IMR-90 (cell line): ENCODE data around the gene LAIR2. TPM values are rescaled to one million over a fixed set of nuclear protein-coding genes. Genes with fewer than 3 reads are reported as not detected.

ENCODE experiments used
- ATAC-seq: fragments of 200-7000 bp; cut with Tn5 transposase; 2 replicates; pipeline ENCODE4 v1.9.1; 2020; ENCODE audit warnings: low read depth, mild to moderate bottlenecking, moderate library complexity
- BruUV-seq: library from RNA; stranded (reverse); fragments of 400-500 nt; replicated peaks from 2 replicates; lab custom pipeline; 2021; lab: Mats Ljungman, UMichigan
- CTCF ChIA-PET: fragments of 300-600 bp; formaldehyde crosslinking; extraction: SDS; loops from one replicate; lab custom pipeline; 2021; ENCODE audit warnings: antibody characterized with exemption; lab: Yijun Ruan, JAX
- POLR2A ChIA-PET: fragments of 300-600 bp; sonication (Branson Sonifier 250); formaldehyde crosslinking; loops from one replicate; lab custom pipeline; 2022; ENCODE audit warnings: antibody characterized with exemption; ENCODE audit not compliant: unreplicated experiment; lab: Charles Lee
- DNase-seq: peaks from one replicate; pipeline ENCODE4 v3.0.0; 2013
- H2AFZ ChIP-seq: replicated peaks from 2 replicates; pipeline ENCODE3; 2013; ENCODE audit warnings: low read length, mild to moderate bottlenecking; ENCODE audit not compliant: poor library complexity
- H2AK5ac ChIP-seq: 2 replicates; pipeline ENCODE4 v1.6.1; 2013; ENCODE audit warnings: low read depth, low read length, inconsistent platforms
- H2AK9ac ChIP-seq: replicated peaks from 2 replicates; pipeline ENCODE3; 2013; ENCODE audit warnings: mild to moderate bottlenecking, low read depth, low read length, moderate library complexity; ENCODE audit not compliant: poor library complexity
- H2BK120ac ChIP-seq: 2 replicates; pipeline ENCODE4 v1.6.1; 2013; ENCODE audit warnings: low read depth, low read length, inconsistent platforms
- H2BK15ac ChIP-seq: 3 replicates; pipeline ENCODE4 v1.6.1; 2013; ENCODE audit warnings: low read depth, low read length, inconsistent platforms
- H2BK20ac ChIP-seq: 2 replicates; pipeline ENCODE4 v1.6.1; 2013; ENCODE audit warnings: low read depth, mild to moderate bottlenecking, inconsistent platforms, low read length, moderate library complexity
- H2BK5ac ChIP-seq: 2 replicates; pipeline ENCODE4 v1.6.1; 2013; ENCODE audit warnings: mild to moderate bottlenecking, low read depth, low read length, inconsistent platforms; ENCODE audit not compliant: poor library complexity, severe bottlenecking
- H3K14ac ChIP-seq: replicated peaks from 2 replicates; pipeline ENCODE4 v1.6.1; 2013; ENCODE audit warnings: low read depth, low read length, inconsistent platforms
- H3K18ac ChIP-seq: 2 replicates; pipeline ENCODE4 v1.6.1; 2013; ENCODE audit warnings: low read depth, low read length, control low read depth
- H3K23ac ChIP-seq: 2 replicates; pipeline ENCODE4 v1.6.1; 2013; ENCODE audit warnings: low read depth, low read length, inconsistent platforms
- H3K27ac ChIP-seq: 2 replicates; pipeline ENCODE4 v1.5.1; 2013; ENCODE audit warnings: mild to moderate bottlenecking, control low read depth, low read length; ENCODE audit not compliant: insufficient read depth
- H3K27me3 ChIP-seq: 2 replicates; pipeline ENCODE4 v1.6.1; 2013; ENCODE audit warnings: low read length; ENCODE audit not compliant: control insufficient read depth, insufficient read depth
- H3K36me3 ChIP-seq: 2 replicates; pipeline ENCODE4 v1.6.1; 2013; ENCODE audit warnings: low read length, mixed read lengths; ENCODE audit not compliant: control insufficient read depth, insufficient read depth
- H3K4ac ChIP-seq: 2 replicates; pipeline ENCODE4 v1.6.1; 2013; ENCODE audit warnings: low read depth, low read length, inconsistent platforms
- H3K4me1 ChIP-seq: 2 replicates; pipeline ENCODE4 v1.6.1; 2013; ENCODE audit warnings: low read length, mixed read lengths; ENCODE audit not compliant: control insufficient read depth, insufficient read depth
- H3K4me2 ChIP-seq: 2 replicates; pipeline ENCODE4 v1.6.1; 2013; ENCODE audit warnings: low read depth, mild to moderate bottlenecking, control low read depth, low read length, moderate library complexity
- H3K4me3 ChIP-seq: 2 replicates; pipeline ENCODE4 v1.5.1; 2013; ENCODE audit warnings: low read depth, mild to moderate bottlenecking, control low read depth, low read length, moderate library complexity; ENCODE audit not compliant: insufficient read depth
- H3K56ac ChIP-seq: 2 replicates; pipeline ENCODE4 v1.6.1; 2013; ENCODE audit warnings: low read length, inconsistent platforms; ENCODE audit not compliant: insufficient read depth; ENCODE audit errors: extremely low read depth
- H3K79me1 ChIP-seq, 2 experiments: 2 replicates each; pipeline ENCODE4 v1.6.1; 2013; ENCODE audit warnings: low read length in 2 of 2, inconsistent platforms in 1 of 2, low read depth in 1 of 2
- H3K9ac ChIP-seq: 2 replicates; pipeline ENCODE4 v1.6.1; 2013; ENCODE audit warnings: low read depth, low read length, control low read depth
- H3K9me1 ChIP-seq: 2 replicates; pipeline ENCODE4 v1.6.1; 2013; ENCODE audit warnings: low read length, inconsistent platforms; ENCODE audit not compliant: insufficient read depth
- H3K9me3 ChIP-seq: 2 replicates; pipeline ENCODE4 v1.6.1; 2013; ENCODE audit warnings: low read length; ENCODE audit not compliant: control insufficient read depth, insufficient read depth
- H4K20me1 ChIP-seq: 2 replicates; pipeline ENCODE4 v1.6.1; 2013; ENCODE audit warnings: low read length, inconsistent platforms; ENCODE audit not compliant: insufficient read depth
- H4K5ac ChIP-seq: 2 replicates; pipeline ENCODE4 v1.6.1; 2013; ENCODE audit warnings: mild to moderate bottlenecking, low read depth, low read length, control low read depth
- H4K8ac ChIP-seq, 2 experiments: 2 replicates each; pipeline ENCODE4 v1.6.1; 2013; ENCODE audit warnings: low read depth in 2 of 2, low read length in 2 of 2, control low read depth in 1 of 2, inconsistent platforms in 1 of 2
- H4K91ac ChIP-seq: 2 replicates; pipeline ENCODE4 v1.6.1; 2013; ENCODE audit warnings: low read depth, low read length, inconsistent platforms; ENCODE audit not compliant: insufficient read depth
- BHLHE40 ChIP-seq: fragments of 150-350 bp; IDR thresholded peaks from 2 replicates; pipeline ENCODE4 v1.6.1; 2016; ENCODE audit warnings: mild to moderate bottlenecking, low read depth, low read length
- CEBPB ChIP-seq: IDR thresholded peaks from 2 replicates; pipeline ENCODE4 v1.6.1; 2012; ENCODE audit warnings: low read depth, low read length, improper control_type of control experiment
- CHD1 ChIP-seq: IDR thresholded peaks from 2 replicates; pipeline ENCODE4 v1.6.1; 2012; ENCODE audit warnings: low read depth, low read length, improper control_type of control experiment
- FOS ChIP-seq: fragments of 150-350 bp; IDR thresholded peaks from 2 replicates; pipeline ENCODE4 v1.6.1; 2016; ENCODE audit warnings: low read depth, low read length
- MXI1 ChIP-seq: IDR thresholded peaks from 2 replicates; pipeline ENCODE4 v1.6.1; 2012; ENCODE audit warnings: low read depth, mild to moderate bottlenecking, low read length, moderate library complexity, borderline replicate concordance
- NFE2L2 ChIP-seq: fragments of 150-350 bp; IDR thresholded peaks from 2 replicates; pipeline ENCODE4 v1.6.1; 2016; ENCODE audit warnings: low read depth, mild to moderate bottlenecking, low read length
- POLR2A ChIP-seq: IDR thresholded peaks from 2 replicates; pipeline ENCODE4 v1.6.1; 2012; ENCODE audit warnings: mild to moderate bottlenecking, low read depth, low read length
- RAD21 ChIP-seq: IDR thresholded peaks from 2 replicates; pipeline ENCODE4 v1.6.1; 2012; ENCODE audit warnings: low read length, improper control_type of control experiment
- RCOR1 ChIP-seq: IDR thresholded peaks from 2 replicates; pipeline ENCODE4 v1.6.1; 2012; ENCODE audit warnings: mild to moderate bottlenecking, low read length, improper control_type of control experiment; ENCODE audit not compliant: insufficient replicate concordance
- SMC3 ChIP-seq: fragments of 150-350 bp; IDR thresholded peaks from 2 replicates; pipeline ENCODE4 v1.6.1; 2016; ENCODE audit warnings: low read depth, mild to moderate bottlenecking, antibody characterized with exemption, low read length, moderate library complexity
- WGBS, 2 experiments: methylation state at CpG; one replicate each; pipeline versions ENCODE4 v1.1.5 to v1.1.7; 2013; ENCODE audit warnings: missing lambda C conversion rate in 2 of 2; ENCODE audit not compliant: insufficient read length in 1 of 2; ENCODE audit errors: extremely low coverage in 2 of 2; 5-methylcytosine and 5-hydroxymethylcytosine counted together
- dilution Hi-C: fragments of 300-500 bp; cut with HindIII; formaldehyde crosslinking; loops from one replicate; pipeline ENCODE4 v1.14.3; 2018; ENCODE audit warnings: low sequenced_read_pairs; ENCODE audit not compliant: unreplicated experiment
- in situ Hi-C: fragments of 300-500 bp; cut with MboI; formaldehyde crosslinking; loops from 3 replicates; pipeline ENCODE4 v1.14.3; 2019; ENCODE audit warnings: low sequenced_read_pairs, inconsistent platforms, mixed read lengths
- intact Hi-C: fragments of 100-400 bp; cut with micrococcal nuclease; formaldehyde crosslinking; loops from 2 replicates; pipeline ENCODE4 v1.10.0; 2022
- polyA plus RNA-seq, 3 experiments: library from polyadenylated mRNA; depleted of rRNA; stranded (reverse); fragments of >200 nt; gene quantifications; 2 replicates each; pipeline ENCODE4 v1.2.3, GENCODE V29; 2012; ENCODE audit warnings: low replicate concordance in 1 of 3
- total RNA-seq: library from RNA; depleted of rRNA; stranded (reverse); fragments of >200 nt; gene quantifications from 2 replicates; pipeline ENCODE4 v1.2.3, GENCODE V29; 2012
- TF ChIP-seq, protein P1 (sequence below): conservative IDR thresholded peaks from 2 replicates; pipeline ENCODE4 v1.5.1; 2012; ENCODE audit warnings: mild to moderate bottlenecking, low read depth, low read length, improper control_type of control experiment
- TF ChIP-seq, protein P2 (sequence below): fragments of 150-350 bp; IDR thresholded peaks from 2 replicates; pipeline ENCODE4 v1.6.1; 2016; ENCODE audit warnings: low read depth, mild to moderate bottlenecking, low read length, moderate library complexity, borderline replicate concordance

The LAIR2 gene
- total and polyA plus RNA-seq, 2 of the 4 experiments (the other 2 are of a cell fraction) = not detected

DNA sequence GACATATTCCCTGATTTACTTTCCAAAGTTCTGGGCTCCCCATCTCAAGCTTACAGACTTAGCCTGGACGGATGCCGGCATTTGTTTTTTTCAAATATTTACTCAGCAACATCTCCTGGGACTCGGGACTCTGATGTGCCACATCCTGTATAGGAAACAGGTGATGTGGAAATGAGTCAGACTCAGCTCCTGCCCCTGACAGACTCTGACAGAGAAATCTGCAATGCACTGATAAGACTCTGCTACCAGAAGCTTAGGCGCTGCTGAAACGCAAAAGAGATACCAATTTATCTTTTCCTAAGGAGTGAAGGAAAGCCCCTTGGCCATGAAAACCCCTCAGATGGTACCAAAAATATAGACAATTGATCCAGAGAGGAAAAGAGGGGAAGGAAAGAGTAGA is 16.2 kb downstream of the LAIR2 start:
- no CpG with 5 or more reads among the region's 5 CpGs for WGBS, 2 experiments
- Histone ChIP-seq H3K27ac (no peak overlapping the region), H3K14ac (no peak overlapping the region), H2BK5ac (no peak overlapping the region), H3K4me3 (no peak overlapping the region), H4K8ac (no peak overlapping the region), H2BK20ac (no peak overlapping the region), H2AK5ac (no peak overlapping the region), H3K9me1 (no peaks in the 10 kb centered on the region), H2BK15ac (no peak overlapping the region), H3K27me3 (no peaks in the 10 kb centered on the region), H3K4ac (no peak overlapping the region), H2BK120ac (no peak overlapping the region), H3K79me1 (no peaks in the 10 kb centered on the region), H3K4me2 (no peak overlapping the region), H2AFZ (no peak overlapping the region), H3K4me1 (no peaks in the 10 kb centered on the region), H3K9ac (no peak overlapping the region), H3K23ac (no peak overlapping the region), H4K5ac (no peak overlapping the region), H4K20me1 (no peaks in the 10 kb centered on the region), H3K56ac (no peak overlapping the region), H4K91ac (no peak overlapping the region), H3K18ac (no peak overlapping the region), H3K9me3 (peaks cover 18% of the 10 kb centered on the region), H2AK9ac (no peak overlapping the region), H3K36me3 (no peaks in the 10 kb centered on the region)
- in situ Hi-C loops = no loop called here
- CTCF ChIA-PET = no interaction called here
- no TSS peak for BruUV-seq
- POLR2A ChIA-PET = no interaction called here
- TF ChIP-seq SMC3 (no peak), RCOR1 (no peak), NFE2L2 (no peak), CHD1 (no peak), FOS (no peak), POLR2A (no peak), RAD21 (no peak), BHLHE40 (no peak), CEBPB (no peak), MXI1 (no peak)
- TF ChIP-seq, protein P1, sequence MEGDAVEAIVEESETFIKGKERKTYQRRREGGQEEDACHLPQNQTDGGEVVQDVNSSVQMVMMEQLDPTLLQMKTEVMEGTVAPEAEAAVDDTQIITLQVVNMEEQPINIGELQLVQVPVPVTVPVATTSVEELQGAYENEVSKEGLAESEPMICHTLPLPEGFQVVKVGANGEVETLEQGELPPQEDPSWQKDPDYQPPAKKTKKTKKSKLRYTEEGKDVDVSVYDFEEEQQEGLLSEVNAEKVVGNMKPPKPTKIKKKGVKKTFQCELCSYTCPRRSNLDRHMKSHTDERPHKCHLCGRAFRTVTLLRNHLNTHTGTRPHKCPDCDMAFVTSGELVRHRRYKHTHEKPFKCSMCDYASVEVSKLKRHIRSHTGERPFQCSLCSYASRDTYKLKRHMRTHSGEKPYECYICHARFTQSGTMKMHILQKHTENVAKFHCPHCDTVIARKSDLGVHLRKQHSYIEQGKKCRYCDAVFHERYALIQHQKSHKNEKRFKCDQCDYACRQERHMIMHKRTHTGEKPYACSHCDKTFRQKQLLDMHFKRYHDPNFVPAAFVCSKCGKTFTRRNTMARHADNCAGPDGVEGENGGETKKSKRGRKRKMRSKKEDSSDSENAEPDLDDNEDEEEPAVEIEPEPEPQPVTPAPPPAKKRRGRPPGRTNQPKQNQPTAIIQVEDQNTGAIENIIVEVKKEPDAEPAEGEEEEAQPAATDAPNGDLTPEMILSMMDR = no peak
- TF ChIP-seq, protein P2, sequence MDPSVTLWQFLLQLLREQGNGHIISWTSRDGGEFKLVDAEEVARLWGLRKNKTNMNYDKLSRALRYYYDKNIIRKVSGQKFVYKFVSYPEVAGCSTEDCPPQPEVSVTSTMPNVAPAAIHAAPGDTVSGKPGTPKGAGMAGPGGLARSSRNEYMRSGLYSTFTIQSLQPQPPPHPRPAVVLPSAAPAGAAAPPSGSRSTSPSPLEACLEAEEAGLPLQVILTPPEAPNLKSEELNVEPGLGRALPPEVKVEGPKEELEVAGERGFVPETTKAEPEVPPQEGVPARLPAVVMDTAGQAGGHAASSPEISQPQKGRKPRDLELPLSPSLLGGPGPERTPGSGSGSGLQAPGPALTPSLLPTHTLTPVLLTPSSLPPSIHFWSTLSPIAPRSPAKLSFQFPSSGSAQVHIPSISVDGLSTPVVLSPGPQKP = no peak
- DNase-seq (no peak), ATAC-seq (no peak)
- intact Hi-C loops = no loop called here
- dilution Hi-C loops = no loop called here
